ENCODE data around the gene C12orf42.

DNA sequence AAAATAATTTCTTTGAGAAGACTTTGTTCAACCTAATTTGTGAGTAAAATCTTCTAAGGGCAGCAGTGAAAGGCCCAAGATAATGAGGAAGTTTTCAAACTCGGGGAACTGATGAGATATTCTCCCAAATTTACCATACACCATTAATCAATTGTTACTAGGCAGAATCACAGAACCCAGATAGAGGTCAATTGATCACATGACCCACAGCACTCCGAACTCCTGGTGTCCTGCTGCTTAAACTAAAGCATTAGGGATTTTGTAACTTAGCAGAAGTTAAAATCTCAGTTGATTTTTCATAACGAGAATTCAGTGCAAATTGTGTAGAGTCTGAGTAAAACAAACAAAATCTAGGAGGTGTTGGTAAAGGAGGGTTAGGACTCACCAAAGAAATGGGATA is 207.8 kb downstream of the C12orf42 start:
- TF ChIP-seq, protein P1, sequence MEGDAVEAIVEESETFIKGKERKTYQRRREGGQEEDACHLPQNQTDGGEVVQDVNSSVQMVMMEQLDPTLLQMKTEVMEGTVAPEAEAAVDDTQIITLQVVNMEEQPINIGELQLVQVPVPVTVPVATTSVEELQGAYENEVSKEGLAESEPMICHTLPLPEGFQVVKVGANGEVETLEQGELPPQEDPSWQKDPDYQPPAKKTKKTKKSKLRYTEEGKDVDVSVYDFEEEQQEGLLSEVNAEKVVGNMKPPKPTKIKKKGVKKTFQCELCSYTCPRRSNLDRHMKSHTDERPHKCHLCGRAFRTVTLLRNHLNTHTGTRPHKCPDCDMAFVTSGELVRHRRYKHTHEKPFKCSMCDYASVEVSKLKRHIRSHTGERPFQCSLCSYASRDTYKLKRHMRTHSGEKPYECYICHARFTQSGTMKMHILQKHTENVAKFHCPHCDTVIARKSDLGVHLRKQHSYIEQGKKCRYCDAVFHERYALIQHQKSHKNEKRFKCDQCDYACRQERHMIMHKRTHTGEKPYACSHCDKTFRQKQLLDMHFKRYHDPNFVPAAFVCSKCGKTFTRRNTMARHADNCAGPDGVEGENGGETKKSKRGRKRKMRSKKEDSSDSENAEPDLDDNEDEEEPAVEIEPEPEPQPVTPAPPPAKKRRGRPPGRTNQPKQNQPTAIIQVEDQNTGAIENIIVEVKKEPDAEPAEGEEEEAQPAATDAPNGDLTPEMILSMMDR (IDR thresholded peaks at IDR 0.05; ENCODE audit: low read depth, low read length, missing input control), result no peak
- no peak for TF ChIP-seq JUND (IDR thresholded peaks at IDR 0.05)
- TF ChIP-seq, protein P2, sequence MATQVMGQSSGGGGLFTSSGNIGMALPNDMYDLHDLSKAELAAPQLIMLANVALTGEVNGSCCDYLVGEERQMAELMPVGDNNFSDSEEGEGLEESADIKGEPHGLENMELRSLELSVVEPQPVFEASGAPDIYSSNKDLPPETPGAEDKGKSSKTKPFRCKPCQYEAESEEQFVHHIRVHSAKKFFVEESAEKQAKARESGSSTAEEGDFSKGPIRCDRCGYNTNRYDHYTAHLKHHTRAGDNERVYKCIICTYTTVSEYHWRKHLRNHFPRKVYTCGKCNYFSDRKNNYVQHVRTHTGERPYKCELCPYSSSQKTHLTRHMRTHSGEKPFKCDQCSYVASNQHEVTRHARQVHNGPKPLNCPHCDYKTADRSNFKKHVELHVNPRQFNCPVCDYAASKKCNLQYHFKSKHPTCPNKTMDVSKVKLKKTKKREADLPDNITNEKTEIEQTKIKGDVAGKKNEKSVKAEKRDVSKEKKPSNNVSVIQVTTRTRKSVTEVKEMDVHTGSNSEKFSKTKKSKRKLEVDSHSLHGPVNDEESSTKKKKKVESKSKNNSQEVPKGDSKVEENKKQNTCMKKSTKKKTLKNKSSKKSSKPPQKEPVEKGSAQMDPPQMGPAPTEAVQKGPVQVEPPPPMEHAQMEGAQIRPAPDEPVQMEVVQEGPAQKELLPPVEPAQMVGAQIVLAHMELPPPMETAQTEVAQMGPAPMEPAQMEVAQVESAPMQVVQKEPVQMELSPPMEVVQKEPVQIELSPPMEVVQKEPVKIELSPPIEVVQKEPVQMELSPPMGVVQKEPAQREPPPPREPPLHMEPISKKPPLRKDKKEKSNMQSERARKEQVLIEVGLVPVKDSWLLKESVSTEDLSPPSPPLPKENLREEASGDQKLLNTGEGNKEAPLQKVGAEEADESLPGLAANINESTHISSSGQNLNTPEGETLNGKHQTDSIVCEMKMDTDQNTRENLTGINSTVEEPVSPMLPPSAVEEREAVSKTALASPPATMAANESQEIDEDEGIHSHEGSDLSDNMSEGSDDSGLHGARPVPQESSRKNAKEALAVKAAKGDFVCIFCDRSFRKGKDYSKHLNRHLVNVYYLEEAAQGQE (IDR thresholded peaks at IDR 0.05), result no peak
- TF ChIP-seq, protein P3, sequence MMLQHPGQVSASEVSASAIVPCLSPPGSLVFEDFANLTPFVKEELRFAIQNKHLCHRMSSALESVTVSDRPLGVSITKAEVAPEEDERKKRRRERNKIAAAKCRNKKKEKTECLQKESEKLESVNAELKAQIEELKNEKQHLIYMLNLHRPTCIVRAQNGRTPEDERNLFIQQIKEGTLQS (IDR thresholded peaks at IDR 0.05), result no peak
- TF ChIP-seq, protein P4, sequence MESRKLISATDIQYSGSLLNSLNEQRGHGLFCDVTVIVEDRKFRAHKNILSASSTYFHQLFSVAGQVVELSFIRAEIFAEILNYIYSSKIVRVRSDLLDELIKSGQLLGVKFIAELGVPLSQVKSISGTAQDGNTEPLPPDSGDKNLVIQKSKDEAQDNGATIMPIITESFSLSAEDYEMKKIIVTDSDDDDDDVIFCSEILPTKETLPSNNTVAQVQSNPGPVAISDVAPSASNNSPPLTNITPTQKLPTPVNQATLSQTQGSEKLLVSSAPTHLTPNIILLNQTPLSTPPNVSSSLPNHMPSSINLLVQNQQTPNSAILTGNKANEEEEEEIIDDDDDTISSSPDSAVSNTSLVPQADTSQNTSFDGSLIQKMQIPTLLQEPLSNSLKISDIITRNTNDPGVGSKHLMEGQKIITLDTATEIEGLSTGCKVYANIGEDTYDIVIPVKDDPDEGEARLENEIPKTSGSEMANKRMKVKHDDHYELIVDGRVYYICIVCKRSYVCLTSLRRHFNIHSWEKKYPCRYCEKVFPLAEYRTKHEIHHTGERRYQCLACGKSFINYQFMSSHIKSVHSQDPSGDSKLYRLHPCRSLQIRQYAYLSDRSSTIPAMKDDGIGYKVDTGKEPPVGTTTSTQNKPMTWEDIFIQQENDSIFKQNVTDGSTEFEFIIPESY (IDR thresholded peaks at IDR 0.05), result no peak
- TF ChIP-seq GABPA (IDR thresholded peaks at IDR 0.05 in 1 of 2, conservative IDR thresholded peaks at IDR 0.05 in 1 of 2), result no peak
- no peak for TF ChIP-seq TAF1 (conservative IDR thresholded peaks at IDR 0.05)
- TF ChIP-seq SP1 (IDR thresholded peaks at IDR 0.05), result no peak
- no peak for TF ChIP-seq RAD21 (IDR thresholded peaks at IDR 0.05)

All from liver (tissue), 3 donors.